Astrocyte of the cerebellum (primary cell): ENCODE results near the gene HOXD8.
A peak's percentile ranks its signal among the peaks of the same experiment; 100 is the strongest.

ENCODE experiments used
- DNase-seq: peaks from one replicate; pipeline ENCODE4 v3.0.0-alpha.2; 2011; ENCODE audit warnings: low read depth
- H3K4me3 ChIP-seq: 2 replicates; pipeline ENCODE4 v1.5.1; 2011; ENCODE audit warnings: mild to moderate bottlenecking, low read depth, low read length, moderate library complexity
- in situ Hi-C: cut with HindIII; loops from 2 replicates; pipeline ENCODE4 v1.10.0; 2017; ENCODE audit warnings: low sequenced_read_pairs
- TF ChIP-seq, protein P1 (sequence below): IDR thresholded peaks from 2 replicates; pipeline ENCODE4 v1.5.1; 2012; ENCODE audit warnings: low read length, low read depth, moderate library complexity, mild to moderate bottlenecking; ENCODE audit errors: missing control alignments

The HOXD8 gene

GRCh38 chr2:176124110-176124946 lies 5.2 kb upstream of the HOXD8 start:
- DNase-seq = no peak
- in situ Hi-C loops = loop anchor here (25.0 kb wide), 1 partner anchor 1013 kb away; no protein-coding TSS in a partner anchor
- TF ChIP-seq, protein P1, sequence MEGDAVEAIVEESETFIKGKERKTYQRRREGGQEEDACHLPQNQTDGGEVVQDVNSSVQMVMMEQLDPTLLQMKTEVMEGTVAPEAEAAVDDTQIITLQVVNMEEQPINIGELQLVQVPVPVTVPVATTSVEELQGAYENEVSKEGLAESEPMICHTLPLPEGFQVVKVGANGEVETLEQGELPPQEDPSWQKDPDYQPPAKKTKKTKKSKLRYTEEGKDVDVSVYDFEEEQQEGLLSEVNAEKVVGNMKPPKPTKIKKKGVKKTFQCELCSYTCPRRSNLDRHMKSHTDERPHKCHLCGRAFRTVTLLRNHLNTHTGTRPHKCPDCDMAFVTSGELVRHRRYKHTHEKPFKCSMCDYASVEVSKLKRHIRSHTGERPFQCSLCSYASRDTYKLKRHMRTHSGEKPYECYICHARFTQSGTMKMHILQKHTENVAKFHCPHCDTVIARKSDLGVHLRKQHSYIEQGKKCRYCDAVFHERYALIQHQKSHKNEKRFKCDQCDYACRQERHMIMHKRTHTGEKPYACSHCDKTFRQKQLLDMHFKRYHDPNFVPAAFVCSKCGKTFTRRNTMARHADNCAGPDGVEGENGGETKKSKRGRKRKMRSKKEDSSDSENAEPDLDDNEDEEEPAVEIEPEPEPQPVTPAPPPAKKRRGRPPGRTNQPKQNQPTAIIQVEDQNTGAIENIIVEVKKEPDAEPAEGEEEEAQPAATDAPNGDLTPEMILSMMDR = no peak
- H3K4me3 ChIP-seq = no peak overlapping the region

- TF ChIP-seq, protein P1 = no peak
- no peak overlapping the region for H3K4me3 ChIP-seq
- in situ Hi-C loops = loop anchor here (25.0 kb wide), 1 partner anchor 1012 kb away; no protein-coding TSS in a partner anchor
- no peak for DNase-seq
These were observed 4.3 kb upstream of the HOXD8 start for GRCh38 chr2:176124947-176125771.

GRCh38 chr2:176125772-176126054 lies 3.8 kb upstream of the HOXD8 start:
- TF ChIP-seq, protein P1 = no peak
- no peak for DNase-seq
- no peak overlapping the region for H3K4me3 ChIP-seq
- in situ Hi-C loops = no loop called here

DNA sequence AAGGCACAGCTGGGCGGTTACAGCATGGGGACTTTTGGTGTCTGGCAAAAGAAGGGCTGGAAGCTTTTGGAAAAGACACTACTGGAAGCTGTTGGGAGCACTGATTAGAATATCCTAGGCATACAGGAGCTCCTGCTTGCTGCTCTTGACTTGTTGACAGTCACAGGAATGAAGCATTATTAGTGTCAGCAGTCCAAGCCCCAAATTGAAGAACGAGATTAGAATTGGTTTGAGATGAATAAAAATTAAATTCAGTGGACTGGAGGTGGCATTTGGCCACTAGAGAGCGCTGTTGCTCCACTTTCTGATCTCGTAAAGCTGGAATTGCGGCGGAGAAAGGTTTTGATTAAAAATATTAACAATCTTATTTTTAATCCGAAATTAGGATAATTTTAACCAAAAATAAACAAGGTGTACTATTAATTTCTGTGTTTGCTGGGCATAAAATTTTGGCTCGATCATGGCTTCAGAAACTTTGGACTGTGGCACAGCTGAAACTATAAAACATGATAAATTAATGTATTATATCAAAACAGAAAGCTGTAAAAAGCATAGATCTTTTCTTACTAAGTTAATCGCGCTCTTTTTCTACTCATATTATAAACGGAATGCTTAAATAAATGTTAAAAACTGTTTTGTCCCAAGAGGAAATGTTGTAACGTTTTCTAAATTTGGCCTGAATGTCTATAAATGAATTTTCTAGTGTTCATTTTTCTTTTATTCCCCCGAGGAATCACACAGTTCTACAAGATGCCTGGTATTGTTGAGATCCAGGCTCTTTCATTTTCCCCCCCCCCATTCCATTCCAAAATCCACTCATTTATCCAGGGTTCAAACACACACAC lies 2.4 kb upstream of the HOXD8 start:
- no peak overlapping the region for H3K4me3 ChIP-seq
- peak; percentile 38 for DNase-seq
- TF ChIP-seq, protein P1 = peak; percentile 75
- in situ Hi-C loops = no loop called here

GRCh38 chr2:176127774-176128072 lies 1.8 kb upstream of the HOXD8 start:
- no peak for DNase-seq
- TF ChIP-seq, protein P1 = no peak
- in situ Hi-C loops = no loop called here
- no peak overlapping the region for H3K4me3 ChIP-seq
